ENCODE results near the gene FAT2.
"Not testable (repeated sequence)": the region's sequence is repeated elsewhere in the genome, so short reads cannot be mapped to it uniquely, and the experiment has no call there.

Gene FAT2

GRCh38 chr5:151611127-151611775, 20.1 kb upstream of the FAT2 start:
- DNase-seq, result no peak

- no peak for DNase-seq
These were observed 17.4 kb upstream of the FAT2 start for GRCh38 chr5:151608522-151608921.

DNA sequence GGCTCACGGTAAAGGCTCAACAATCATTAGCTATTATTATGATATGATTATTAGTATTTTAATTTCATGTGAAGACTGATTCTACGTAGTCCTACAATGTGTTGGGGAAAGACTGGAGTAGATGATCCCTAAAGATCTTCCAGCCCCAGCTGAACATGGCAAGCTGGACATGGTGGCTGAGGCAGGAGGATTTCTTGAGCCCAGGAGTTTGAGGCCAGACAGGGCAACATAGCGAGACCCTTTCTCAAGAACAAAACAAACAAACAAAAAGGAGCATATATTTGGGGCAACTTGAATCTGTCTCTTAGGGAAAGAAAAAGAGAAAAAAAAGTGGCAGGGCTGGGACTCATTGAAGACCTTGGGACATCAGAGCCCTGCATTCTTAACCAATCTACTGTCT, 16.2 kb upstream of the FAT2 start:
- DNase-seq, result no peak

DNA sequence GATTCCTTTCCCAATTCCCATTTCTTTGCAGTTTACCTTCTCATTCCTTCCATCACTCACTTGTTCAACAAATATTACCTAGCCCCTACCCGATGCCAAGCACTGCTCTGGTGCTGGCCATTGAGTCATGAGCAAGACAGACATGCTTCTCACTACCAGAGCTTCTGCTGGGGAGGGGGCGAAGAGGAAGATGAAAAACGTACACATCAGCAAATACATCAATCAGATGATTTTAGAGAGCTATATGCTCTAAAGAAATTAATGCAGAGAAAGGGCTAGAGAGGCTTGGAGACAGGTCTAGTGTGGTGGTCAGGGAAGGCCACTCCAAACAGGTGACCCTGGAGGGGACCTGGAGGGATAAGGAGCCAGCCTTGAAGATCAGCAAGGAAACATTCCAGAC, 14.4 kb upstream of the FAT2 start:
- DNase-seq, result no peak

DNA sequence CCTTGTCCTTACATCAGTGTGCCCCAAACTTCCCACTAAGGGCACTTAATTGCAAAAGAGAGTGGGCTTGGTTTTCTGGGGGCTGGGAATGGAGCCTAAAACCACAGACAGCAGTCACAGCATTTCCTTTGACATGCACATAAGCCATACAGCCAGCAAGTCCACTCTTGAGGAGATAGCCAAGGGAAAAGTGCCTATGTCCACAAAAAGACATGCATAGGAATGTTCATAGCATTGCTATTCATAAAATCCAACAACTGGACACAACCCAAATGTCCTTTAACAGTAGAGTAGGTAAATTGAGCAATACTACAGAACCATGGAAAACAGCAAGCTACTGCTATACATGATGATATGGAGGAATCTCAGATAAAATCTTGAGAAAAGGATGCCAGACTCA, 11.7 kb upstream of the FAT2 start:
- DNase-seq, result no peak

DNA sequence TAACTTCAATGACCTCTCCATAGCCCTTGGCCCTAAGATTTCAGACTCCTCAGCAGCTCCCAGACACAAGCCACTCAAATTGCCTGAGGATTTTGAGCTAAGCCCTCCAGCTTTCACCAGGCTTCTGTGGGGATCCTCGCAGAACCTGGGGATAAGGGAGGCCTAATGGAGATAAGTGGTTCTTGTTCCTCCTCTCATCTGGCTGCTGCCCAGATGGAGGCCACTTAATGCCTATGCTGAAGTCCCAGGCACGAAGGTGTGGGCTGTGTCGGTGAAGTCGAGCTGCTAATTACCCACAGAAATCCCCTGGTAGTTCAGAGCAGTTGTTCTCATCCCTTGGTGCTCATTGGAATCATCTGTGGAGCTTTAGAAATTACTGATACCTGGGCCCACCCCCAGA, 10.3 kb upstream of the FAT2 start:
- DNase-seq, result no peak

DNA sequence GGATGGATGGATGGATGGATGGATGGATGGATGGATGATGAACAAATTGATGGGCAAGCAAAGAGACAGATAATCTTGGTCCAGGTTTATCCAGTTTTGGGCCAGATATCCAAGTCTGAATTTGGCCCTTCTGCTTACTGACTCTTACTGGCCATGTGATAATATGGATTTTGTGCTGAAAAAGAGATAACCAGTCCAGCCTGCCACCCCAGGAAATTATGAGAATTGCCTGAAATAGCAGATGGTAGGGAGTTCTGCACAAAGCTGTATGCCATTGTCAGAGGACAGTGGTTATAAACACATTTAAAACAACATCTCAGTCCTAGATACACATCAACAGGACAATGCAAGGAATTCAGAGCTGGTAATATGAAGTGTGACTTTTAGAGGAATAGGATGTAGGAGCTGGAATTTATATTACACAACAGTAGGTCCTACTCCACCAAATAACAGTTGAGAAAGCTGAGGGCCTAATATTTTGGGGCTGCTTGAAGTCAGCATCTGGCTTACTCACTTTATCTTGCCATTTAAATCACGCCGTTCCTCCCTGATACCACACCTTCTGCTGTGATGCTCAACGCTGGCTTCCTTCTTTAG, 9.0 kb upstream of the FAT2 start:
- no peak for DNase-seq

- no peak for DNase-seq
These were observed 7.9 kb upstream of the FAT2 start for GRCh38 chr5:151598984-151599383.

DNA sequence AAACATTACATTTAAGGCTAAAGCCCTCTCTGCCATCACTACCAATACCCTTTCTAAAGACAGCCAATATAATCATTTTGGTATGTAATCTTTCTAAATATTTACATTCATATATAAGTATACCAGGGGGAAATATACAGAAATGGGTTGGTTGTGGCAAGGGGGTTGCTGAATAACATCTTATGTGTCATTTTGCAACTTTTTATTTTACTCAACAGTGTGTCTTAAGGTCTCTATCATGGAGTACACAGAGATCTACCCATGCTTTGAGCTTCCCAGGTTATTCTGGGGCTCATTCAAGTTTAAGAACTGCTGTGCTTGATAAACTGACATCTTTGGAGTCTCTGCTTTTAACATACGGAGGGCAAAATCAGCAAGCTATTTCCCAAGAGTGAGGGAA, 7.4 kb upstream of the FAT2 start:
- DNase-seq, result no peak

DNA sequence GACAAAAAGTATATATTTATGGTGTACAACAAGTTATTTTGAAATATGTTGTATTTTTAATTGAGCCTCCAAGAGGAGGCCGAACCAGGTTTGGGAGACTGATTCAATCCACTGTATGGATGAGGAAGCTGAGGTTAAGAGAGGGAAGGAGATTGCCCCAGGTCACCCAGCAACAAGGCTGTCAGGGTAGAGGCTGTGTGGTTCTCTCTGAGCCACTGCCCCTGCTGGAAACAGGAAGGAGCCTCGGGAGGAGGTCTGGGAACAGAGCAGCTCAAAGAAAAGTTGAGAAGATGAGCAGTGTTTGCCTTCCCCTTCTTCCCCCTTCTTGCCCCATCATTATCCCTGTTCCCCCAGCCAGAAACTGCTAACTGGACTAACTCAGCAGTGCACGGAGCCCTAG, 6.6 kb upstream of the FAT2 start:
- DNase-seq, result no peak

DNA sequence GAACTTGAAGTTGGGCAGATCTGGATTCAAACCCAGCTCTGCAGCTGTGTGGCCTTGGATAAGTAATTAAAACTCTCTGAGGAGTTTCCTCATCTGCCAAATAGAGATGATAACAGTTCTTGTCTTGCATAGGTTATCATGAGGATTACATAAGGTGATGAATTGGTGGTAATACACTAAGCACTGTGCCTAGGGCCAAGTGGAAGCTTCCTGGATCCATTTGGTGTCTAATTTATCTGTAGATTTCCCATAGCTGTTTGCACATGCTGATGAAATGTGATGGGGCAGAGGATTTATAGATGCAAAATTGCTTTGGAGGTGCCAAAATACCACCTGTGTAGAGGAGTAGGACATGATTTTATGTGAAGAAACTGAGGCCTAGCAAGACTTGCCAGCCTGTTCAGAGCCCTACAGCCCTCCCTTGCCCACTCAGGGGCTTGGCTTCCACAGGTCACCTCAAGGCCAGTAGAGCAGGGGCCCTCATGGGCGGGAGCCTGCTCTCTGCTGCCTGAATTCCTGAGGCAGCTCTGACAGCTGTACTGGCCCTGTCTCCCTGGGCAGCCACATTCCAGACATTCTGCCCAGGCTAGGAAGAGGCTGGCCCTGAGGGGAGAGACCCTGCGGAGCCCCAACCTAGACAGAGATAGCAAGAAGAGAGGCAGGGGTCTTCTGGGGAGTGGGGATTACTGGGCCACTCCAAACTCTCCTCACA, 5.9 kb upstream of the FAT2 start:
- DNase-seq, result no peak

- DNase-seq, result no peak
These were observed 4.3 kb upstream of the FAT2 start for GRCh38 chr5:151595411-151595826.

GRCh38 chr5:151592855-151593408, 1.8 kb upstream of the FAT2 start:
- no peak for DNase-seq

DNA sequence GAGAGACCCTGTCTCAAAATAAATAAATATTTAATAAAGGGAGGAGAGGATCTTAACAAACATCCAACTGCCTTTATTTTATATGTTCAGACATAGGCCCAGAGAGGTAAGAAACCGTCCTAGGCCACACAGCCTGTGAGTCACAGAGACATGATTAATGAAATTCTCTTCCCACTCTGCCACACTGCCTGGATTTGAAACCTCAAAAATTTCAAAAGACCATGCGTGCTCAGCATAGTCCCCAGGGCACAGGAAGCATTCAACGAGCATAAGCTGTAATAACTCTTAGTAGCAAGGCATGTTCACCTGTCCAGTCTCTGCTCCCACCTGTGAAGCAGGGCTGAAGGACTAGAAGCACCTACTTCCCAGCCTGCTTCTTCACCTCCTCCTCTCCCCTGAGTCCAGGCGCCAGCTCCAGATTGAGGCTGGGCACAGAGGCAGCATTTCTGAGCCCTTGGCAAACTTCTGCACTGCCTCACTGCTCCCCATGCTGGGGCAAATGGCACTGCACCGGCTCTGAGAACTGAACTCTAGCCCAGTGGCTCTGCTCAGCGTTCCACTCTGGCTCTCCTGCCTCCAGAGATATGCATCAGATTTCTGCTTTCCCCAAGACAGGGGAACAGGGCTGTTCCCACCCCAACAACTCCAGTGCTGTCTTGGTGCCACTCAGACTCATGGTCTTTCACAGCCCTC, 1.1 kb downstream of the FAT2 start:
- no peak for DNase-seq

DNA sequence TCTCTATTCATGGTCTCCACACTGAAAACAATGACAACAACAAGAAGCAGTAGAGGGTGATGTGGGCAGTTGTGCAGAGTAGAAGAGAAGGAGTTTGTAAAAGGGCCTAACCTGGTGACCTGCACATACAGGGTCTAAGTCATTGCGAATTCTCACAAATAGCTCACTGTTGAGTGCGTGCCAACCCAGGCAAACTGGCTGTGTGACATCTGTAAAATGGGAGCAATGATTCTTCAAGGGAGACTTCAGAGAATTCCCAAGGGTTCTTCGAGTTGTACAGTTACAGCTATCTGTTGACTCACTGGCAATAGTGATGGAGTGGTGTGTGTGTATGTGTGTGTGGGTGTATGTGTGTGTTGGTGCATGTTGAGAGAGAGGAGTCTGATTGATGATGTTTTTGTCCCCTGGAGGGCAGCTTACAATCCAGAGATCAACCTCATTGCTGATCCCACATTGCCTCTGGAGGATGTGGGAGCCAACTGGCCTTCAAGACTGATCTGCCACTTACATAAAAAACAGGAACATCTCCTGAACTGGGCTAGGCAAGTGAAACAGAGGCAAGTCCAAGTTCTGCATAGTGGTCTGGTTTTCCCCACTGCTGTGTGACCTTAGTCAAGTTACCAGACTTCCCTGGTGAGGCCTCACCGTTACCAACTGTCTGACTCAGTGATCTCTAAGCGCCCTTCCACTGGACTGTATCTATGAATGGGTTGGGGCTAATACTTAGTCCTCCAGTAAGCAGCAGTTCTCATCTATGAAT, 3.2 kb downstream of the FAT2 start:
- no peak for DNase-seq

DNA sequence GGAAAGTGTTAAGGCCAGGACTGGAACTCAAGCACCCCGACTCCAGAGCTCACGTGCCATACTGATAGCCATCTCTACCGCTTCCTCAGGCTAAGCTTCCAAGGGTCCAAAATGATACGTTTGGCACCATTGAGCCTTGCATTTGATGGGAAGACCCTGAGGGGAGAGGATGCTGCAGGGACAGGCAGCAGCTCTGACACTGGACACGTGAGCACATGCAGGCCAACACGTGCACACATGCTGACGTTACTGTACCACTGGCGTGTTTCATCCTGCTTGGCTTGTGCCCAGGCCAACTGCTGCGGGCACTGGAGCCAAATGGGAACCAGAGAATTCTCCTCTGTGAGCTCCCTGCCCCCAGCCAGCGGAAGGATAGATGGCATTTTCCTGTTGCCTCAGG, 5.2 kb downstream of the FAT2 start:
- no peak for DNase-seq

- not testable (repeated sequence) for DNase-seq
These were observed 5.8 kb downstream of the FAT2 start for GRCh38 chr5:151585344-151585743.

DNA sequence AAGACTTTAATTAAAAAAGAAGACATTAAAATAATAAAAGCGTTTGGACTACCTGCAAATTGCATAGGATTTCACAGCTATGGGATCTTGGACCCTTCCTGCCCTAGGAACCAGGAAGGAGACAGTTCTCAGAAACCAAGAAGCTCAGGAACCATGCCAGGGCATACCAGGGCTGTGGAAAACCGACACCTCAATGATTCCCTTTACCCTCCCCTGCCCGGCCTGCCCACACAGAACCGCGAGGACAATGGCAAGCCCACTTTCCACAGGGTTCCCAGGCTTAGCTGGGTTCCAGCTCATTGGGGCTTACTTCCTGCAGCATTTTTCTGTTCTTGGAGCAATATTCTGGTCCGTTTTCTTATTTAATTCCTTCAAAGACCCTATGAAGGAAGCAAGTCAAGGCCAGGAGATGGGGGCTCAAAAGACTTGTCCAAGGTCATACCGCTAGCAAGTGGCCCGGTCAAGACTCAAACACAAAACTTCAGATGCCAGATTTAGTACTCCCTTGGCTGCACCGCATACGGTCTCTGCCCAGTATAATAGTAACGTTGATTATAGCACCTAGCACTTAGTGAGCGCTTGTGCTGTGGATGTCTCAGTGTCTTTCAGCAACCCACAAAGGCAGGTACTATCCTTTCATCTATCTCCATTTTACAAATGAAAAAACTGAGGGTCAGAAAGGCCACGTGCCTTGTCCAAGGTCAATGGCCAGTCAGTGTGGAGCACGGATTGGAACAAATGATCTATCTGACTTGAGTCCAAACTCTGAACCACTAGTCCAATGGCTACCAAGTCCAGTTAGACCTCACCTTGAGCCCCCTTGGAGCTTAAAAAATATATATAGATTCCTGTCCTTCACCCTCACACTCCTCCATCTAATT, 6.8 kb downstream of the FAT2 start:
- no peak for DNase-seq

DNA sequence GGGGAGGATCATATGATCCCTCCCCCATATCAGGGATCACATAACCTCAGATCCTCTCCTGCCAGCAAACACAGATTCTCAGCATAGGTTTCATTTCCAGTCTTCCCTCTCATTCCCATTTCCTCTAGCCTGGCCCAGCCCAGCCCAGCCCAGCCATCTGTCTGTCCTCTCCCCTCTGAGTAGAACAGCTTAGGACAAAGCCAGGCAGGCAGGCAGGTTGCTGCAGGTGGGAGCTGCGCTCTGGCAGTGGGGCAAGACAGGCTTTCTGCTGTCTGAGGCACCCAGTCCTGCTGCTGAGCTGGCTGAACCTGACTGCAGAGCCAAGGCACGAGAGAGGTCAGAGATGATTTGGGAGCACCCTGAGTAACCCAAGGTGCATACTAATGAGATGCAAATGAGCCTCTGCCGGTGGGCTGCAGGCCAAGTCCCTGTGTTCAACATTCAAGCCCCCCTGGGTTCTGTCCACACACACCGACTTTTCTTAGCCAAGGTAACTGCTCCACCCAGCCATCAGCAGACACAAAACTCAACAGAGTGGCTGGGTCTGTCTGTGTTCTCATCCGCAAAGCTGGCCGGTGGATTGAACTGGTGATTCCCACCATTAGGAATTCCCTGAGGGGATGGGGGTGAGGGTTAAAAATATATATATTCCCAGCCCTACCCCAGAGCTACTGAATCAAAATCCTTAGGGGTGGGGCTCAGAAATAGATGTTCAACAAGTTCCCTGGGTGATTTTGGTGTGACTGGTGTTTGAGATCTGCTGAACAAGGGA, 9.1 kb downstream of the FAT2 start:
- DNase-seq, result no peak

- no peak for DNase-seq
These were observed 9.8 kb downstream of the FAT2 start for GRCh38 chr5:151581347-151581746.

GRCh38 chr5:151580858-151581257, 10.3 kb downstream of the FAT2 start:
- no peak for DNase-seq
